Neural progenitor cell (in vitro differentiated cells): Measurements from ENCODE around the gene ZNF700.

Source experiments
- EZH2 ChIP-seq: fragments of 200-600 bp; sonication (generic); IDR thresholded peaks from 2 replicates; pipeline ENCODE4 v1.6.1; 2017; ENCODE audit warnings: antibody characterized with exemption, mild to moderate bottlenecking, moderate library complexity
- EZH2phosphoT487 ChIP-seq: fragments of 200-600 bp; sonication (generic); IDR thresholded peaks from 2 replicates; pipeline ENCODE4 v1.6.1; 2017; ENCODE audit warnings: antibody characterized with exemption

DNA sequence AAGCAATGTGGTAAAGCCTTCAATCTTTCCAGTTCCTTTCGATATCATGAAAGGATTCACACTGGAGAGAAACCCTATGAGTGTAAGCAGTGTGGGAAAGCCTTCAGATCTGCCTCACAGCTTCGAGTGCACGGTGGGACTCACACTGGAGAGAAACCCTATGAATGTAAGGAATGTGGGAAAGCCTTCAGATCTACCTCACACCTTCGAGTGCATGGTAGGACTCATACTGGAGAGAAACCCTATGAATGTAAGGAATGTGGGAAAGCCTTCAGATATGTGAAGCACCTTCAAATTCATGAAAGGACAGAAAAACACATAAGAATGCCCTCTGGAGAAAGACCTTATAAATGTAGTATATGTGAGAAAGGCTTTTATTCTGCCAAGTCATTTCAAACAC is 24.3 kb downstream of the ZNF700 start:
- TF ChIP-seq EZH2phosphoT487 (no peak), EZH2 (no peak)
